NCI-H1092 (cell line): ENCODE measurements around the gene OSTF1.

Source experiments
- DNase-seq: peaks from one replicate; lab custom pipeline; 2025; lab: John Stamatoyannopoulos, UW

OSTF1 gene, protein sequence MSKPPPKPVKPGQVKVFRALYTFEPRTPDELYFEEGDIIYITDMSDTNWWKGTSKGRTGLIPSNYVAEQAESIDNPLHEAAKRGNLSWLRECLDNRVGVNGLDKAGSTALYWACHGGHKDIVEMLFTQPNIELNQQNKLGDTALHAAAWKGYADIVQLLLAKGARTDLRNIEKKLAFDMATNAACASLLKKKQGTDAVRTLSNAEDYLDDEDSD

DNA sequence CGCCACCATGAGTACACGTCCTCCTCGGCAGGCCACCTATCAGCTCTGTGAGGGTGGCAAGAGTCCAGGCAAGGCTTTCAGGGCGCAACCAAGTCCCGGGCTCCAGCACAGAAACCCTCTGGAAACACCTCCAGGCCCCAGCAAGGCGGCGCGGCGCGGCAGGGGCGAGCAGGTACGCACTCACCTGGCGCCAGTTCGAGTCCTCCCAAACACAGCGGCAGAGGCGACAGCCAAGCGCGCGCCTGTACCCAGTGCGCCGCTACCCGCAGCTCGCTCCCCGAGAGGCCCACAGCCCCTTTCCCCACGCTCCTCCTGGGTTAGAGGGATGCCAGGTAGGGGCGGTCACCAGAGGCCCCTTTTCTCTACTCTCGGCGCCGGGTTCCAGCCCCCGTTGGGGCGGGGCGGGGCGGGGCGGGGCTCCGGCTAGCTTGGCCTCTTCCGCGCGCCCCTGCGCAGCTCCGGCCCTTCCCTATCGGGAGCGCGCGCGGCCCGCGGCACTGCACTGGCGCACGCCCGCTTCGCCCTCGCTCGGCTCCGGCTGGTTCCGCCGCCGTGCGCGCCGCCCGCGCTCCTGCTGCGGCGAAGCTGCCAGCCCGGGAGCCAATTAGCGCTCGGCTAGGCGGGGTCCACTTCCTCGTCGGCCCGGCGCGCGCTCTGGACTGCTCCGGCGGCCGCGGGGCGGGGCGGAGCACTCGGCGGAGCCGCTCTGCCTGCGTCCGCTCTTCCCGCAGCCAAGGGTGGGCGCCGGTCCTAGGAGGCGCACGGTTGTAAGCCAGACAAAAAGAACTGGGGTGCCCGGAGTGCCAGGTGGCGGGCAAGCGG, at the start of gene OSTF1, which contains the start of gene NMRK1:
TSS of gene OSTF1 (plus strand) at position 691 of the 822 bp plus-strand sequence. CDS start 179 bp downstream, outside the sequence.
TSS of gene NMRK1 (minus strand) at position 332 of the 822 bp plus-strand sequence. CDS start 5,040 bp downstream, outside the sequence.
- DNase-seq, result peak; percentile 94

DNA sequence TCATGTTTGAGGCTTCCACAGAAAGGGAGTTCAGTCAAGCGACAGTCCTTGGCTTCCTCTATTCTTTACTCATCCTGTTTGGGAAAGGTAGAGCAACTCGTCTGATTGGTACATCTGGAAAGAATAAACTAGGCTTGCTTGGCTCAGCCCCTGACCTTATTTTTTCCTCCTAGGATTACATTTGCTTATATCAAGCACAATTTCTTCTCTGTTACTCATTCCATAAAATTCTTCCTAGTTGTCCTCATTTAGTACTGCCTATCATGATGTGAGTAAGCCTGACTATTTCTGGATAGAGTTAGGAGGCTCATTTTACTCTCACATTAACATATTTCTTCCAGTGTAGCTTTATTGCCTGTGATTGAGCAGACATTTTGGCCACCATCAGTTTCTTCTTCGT, 49.3 kb upstream of the OSTF1 start:
- no peak for DNase-seq

DNA sequence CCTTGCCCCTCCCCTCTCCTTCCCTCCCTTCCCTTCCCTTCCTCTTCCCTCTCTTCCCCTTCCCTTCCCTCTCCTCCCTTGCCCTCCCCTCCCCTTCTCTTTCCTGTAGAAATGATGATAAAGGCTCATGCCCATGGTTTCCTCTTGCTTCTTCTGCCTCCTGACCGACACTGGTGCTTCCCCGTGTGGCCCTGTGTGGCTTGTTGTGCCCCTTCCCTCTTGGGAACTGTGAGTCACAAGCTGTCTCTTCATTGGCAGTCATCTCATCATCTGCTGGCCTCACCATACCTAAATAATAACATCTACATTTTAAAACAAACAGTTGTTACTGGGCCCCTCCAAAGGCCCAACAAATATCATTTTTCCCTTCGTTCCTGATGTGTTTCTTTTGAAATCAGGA, 48.5 kb upstream of the OSTF1 start:
- DNase-seq, result no peak

DNA sequence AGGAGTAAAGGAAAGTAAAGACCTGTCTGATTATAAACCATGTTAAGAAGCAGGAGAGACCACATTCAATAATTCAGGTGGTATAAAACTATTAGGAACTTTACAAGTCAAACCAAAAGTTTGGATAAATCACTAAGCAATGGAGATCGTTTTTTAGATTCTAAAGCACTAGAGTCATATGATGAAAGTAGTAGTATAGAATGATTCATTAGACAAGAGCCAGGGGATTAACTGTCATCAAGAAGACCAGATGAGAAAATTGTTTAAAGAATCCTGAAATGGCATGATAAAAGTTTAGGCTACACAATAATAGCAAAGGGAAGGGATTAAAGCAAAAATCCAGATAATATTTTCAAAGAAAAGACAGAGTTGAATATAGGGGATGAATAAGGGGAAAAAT, 47.3 kb upstream of the OSTF1 start:
- DNase-seq, result no peak

DNA sequence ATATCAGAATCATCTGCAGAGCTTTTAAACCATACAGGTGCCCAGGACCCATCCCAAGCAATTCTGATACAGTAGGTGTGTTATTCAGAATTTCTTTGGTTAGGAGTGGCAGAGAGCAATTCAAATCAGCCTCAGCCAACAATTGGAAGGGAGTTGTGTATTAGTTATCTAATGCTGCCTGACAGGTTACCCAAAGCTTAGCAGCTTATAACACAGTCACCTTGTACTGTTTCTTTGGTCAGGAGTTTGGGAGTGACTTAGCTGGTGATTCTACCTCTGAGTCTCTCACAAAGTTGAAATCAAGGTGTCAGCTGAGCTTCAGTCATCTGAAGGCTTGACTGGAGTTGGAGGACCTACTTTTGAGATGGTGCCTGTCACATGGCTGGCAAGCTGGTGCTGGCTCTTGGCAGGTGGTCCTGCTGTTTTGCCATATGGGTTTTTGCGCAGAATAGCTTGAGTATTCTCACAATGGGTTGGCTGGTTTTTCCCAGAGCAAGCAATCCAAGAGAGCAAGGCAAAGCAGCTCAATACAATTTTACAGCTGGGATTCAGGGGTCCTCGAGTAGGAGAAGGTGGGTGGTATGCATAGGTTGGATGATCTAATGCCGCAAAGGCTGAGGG, 41.5 kb upstream of the OSTF1 start:
- DNase-seq, result no peak

DNA sequence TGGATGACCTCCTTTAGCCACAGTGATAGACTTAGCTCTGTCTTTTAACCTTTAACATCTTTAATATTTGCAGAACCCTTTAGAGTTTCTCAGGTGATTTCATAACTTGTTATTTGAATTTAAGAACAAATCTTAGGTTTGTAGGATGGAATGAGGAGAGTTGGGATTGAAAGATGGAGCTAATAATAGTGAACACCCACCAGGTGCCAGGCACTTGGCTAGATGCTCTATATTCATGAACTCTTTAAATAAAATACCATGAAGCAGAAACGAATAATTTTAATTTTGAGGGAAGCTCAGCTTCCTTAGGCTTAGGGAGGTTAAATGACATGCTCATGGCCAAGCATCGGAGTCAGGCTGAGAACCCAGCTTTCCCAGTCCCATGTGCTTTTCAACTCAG, 40.8 kb upstream of the OSTF1 start:
- no peak for DNase-seq

DNA sequence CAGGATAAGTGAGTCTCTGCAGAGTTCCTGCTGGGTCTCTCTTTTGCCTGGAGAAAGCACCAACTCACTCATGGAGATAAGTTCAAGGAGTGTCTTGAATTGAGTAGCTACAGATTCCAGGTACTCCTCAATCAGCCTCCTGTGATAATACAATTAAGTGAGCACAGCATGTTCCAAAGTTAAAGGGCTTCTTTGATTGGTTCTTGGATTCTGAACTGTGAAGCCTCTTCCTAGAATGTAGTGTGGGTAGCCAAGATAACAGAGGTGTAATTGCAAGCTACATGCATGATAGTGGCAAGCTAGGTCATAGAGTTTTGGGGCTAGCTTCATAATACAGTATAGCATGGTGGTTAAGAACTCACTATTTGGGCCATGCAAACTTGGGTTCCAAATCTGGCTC, 37.0 kb upstream of the OSTF1 start:
- no peak for DNase-seq

DNA sequence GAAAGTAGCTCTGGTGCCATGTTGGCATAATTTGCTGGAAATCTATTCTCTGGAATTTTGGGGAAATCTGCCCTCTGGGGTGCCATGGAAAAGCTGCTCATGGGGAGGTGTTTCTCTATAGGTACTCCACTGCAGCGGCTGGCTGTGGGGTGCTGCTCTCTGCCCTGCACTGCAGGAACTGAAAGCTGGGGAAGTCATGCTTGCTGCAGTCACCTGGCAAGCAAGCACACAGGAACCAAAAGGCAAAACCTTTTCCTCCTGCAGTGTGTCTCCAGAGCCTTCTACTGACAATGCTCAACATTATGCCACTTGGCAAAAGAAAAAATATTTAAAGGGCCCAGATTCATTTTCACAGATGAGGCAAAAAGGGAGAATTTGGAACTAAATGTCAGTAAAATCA, 34.4 kb upstream of the OSTF1 start:
- DNase-seq, result no peak

DNA sequence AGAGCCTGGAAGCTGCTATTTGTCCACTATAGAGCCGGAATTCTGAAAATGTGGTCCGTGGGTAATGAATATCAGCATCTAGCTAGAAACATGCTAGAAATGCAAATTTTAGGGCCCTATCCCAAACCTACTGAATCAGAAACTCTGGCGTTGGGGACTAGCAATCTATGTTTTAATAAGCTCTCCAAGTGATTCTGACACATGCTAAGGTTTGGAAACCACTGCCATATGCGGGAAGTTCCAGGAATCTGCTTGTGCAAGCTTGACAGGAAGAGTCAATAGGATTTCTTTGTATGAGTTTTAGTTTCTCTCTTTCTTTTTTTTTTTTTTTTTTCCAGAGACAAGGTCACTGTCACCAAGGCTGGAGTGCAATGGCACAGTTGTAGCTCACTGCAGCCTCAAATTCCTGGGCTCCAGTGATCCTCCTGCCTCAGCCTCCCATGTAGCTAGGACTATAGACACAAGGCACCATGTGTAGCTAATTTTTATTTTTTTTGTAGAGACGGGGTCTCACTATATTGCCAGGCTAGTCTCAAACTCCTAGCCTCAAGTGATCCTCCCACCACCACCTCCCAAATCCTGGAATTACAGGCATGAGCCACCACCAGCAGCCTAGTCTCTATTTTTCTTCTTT, 33.8 kb upstream of the OSTF1 start:
- DNase-seq, result no peak

DNA sequence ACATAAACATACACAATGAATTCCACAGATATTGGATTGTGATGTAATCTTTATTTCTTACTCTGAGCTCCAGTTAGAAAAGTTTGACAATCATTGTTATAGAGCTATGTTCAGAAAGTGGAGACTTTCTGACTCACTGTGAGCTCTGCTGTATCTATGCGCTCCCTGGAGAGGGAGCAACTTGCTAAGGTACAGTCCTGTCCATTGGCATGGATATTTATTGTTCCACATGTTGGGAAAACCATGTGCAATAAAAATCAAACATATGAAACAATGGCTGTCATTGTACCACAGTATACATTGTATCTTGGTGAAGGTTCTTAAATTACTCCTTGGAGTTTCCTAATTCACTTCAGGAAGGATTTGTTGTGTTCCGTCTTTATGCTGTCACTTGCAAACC, 27.1 kb upstream of the OSTF1 start:
- DNase-seq, result no peak

DNA sequence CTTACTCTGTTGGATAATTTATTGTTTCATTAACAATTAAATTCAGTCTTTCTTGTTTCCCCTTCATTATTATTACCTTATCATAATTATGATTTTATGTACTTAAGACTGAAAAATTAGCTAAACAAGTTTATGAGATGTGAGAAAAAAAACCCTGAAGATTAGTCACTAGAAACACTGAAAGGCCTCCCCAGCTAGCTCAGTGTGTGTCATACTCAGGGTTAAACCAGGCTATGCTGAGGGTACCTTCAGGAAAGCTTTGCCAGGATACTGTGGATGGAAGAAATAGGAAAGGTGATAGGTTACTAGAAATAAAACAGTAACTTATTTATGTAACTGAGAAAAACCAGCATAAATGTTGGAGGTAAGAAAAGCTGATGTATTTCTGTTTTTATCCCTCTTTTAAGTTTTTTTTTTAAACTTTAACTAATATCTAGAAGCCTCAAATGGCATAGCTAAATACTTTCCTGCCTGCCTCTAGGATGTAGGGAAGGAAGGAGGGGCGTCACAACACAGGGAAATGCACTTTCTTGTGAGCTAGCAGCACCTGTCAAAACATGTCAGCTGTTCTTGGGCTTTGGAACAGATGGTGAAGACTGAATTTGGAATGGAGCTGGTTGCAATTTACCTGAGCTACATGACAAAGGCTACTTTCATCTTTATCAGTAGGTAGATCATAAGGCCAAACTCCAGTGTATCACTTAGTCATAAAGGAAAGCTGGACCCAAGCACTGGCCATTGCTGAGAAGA, 24.6 kb upstream of the OSTF1 start:
- DNase-seq, result no peak

DNA sequence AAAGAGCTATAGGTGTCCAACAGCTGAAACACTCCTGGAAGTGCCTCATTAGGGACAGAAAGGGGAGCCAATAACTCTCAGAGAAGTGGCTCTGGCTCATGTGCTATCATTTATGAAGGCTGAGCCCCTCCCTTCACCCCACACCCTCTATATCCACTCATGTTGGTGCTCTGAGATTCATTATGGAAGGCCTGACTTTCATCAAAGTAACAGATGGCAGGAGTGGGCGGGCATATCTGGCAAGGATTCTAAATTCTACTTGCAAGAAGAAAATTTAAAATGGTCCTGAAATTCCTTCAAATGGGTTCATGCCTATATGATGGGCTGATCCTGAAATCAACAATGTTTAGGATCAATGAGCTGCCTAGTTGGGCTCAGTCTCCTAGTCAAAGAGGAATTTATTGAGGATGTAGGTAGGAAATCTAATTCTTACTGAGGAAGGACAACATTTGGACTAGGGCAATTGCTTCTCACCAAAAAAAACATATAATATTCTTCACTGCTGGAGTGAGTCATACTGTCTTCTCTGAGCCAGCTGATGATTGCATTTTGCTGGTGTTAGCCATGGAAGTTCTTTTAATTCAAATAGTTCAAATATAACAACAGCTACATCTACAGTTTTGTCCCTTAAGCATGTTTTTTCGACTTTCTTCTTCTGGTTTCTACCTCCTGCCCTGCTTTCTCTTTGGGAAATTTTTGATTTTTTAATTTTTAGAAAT, 23.8 kb upstream of the OSTF1 start:
- DNase-seq, result no peak

DNA sequence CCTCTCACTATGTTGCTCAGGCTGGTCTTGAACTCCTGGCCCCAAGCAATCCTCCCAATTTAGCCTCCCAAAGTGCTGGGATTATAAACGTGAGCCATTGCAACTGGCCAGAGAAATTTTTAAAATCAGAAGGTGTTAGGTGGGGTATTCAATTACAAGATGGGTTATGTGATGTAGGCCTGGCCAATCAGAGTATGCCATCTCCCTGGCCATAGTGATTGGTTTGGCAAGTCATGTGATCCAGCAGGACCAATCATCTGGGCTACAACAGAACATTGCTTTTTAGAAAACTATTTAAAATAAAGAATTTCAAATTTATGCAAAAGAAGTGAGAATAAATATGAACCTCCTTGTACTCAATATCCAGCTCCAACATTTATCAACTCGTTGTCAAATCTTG, 22.8 kb upstream of the OSTF1 start:
- no peak for DNase-seq

DNA sequence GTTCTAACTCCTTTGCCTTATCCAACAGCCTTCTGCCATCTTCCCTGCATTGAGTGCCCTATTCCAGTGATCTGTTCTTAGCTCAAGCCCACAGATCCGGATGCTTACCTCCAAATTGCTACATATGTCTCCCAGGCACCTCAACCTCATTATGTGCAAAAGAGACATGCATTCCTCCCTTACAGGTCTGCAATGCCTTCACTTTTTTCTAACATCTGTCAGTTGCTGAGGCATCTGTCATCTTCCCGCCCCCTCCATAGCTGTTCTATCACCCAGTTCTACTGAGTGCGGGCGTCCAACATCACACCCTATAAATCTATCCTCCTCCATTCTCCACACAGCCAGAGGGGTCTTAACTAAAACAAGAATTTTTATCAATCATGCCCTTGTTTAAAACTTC, 20.4 kb upstream of the OSTF1 start:
- DNase-seq, result no peak

DNA sequence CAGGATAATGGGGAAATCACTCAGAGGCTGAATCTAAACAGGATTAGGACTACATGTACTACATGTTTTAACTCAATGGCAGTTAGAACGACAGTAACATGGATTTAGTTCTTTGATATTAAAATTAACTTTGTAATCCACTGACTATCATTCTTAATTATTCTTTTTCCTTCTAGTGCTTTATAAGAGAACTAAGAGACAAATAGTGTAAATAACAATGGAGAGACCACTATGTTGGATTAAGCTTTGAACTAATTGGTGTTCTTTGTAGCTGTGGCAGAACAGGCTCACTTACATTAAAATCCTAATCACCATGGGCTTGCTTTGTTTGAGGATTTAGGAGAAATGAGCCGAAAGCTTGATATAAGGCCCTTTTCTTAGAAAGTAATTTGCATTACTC, 19.1 kb upstream of the OSTF1 start:
- DNase-seq, result no peak

DNA sequence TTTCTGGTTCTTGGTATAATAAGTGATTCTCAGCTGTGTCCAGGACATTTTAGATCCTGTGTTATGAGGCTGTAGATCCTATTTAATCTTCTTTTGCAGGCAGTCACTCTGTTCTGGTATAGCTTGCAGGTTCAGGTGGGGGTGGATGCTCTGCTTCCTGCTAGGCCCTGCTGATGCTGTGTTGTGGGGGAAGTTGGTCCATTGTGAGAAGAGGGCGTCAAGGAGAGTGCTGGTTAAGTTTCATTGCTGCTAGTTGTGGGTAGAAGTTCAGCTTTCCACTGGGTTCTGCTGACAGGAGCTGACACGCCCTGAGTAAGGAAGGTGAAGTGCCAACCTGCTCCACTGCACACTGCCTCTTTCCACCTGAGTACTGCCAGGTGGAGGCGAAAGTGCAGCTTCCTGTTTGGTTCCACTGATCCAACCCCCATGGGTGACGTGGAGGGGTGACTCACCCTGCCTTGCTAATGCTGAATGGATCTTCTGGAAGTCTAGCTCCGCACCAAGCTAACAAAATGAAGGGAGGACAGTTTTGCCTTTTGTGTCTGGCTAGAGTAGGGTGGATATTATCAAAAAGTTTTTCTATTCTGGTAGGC, 16.7 kb upstream of the OSTF1 start:
- no peak for DNase-seq

DNA sequence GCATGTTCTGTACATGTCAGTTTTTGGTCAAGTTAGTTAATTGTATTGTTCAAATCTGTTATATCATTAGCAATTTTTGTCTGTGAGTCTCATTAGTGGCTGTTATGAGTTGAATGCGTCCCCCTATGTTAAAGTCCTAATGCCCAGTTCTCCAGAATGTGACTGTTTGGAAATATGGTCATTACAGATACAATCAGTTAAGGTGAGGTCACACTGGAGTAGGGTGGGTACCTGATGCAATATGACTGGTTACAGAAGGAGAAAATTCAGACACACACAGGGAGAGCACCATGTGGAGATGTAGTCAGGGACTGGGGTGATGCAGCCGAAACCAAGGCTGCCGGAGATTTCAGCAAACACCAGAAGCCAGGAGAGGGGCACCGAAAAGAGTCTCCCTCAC, 15.4 kb upstream of the OSTF1 start:
- DNase-seq, result no peak

DNA sequence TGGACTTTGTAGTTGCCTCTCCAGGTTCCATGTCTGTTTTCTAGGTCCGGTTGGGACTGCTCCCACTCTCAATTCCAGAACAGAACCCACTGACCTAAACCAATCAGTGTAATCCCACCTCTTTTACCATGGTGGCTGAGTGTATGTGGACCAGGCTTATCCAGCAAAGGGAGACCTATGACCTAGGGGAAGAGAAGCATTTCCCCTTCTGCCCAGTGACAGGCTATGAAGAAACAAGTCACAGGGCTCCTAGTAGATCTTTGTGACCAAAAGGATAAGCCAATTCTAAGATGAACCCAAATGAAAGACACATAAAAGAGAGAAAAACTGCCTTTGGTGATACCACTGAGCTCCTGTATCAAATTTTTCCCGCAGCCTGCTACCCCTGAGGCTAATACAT, 6.7 kb upstream of the OSTF1 start:
- DNase-seq, result no peak

DNA sequence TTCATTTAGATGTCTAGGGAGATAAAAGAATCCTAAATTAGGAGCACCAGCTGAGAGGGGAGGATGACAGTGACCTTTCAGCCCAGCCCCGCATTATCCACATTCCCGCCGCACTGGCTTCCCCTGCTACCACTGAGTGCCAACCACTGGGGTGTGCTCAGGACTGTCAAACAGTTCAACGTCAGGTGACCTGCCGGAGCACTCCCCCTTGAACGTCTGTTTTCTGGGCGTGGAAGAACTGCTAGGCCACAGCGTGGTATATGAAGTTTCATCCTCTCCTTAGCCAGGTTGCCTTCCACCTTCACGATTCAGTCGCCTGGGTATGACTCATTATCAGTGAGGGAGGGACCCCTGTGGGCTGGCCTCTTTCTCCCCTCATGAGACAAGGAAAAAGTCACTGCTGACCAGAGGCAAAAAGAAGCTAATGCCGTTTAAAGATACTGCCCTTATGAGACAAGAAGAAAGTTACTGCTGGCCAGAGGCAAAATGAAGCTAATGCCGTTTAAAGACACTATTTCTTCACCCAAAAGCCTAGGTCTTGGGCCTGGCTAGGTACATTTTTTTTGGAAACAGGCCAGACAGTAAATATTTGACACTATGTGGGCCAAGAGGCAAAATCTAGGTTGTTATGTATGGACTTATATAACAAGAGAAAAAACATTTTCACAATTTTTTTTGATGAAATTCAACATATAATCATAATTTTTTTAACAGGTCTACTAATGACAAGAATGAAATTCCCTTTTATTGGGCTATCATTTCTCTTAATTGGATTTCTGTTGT, 4.9 kb upstream of the OSTF1 start:
- no peak for DNase-seq

DNA sequence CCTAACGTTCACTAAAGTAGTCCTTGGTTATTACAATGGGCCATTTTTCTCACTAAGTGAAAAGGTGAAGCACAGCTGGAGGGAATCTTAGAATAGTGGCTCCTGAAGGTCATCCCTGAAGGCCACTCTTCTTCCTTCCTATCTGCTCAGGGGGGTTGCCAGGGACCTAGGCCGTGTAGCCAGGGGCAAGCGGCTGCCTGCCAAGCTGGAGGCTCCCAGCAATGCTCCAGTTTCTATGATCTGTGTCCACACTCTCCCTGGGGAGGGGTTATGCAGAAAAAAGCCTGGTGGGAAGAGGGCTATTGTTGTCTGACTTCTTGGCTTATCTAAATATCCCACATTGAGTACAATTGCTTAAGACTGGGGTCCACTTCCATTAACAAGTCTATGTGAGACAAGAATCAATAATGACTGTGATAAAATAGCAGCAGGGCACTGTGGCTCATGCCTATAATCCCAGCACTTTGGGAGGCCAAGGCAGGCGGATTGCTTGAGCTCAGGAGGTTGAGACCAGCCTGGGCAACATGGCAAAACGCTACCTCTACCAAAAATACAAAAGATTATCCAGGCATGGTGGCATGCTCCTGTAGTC, 4.1 kb upstream of the OSTF1 start:
- DNase-seq, result no peak
